ENCODE results near the gene DGKZ. TPM values are rescaled to one million over a fixed set of nuclear protein-coding genes. Genes with fewer than 3 reads are reported as not detected.

The DGKZ gene
- total and polyA plus RNA-seq, 10 of the 15 experiments (the other 5 are each of a cell fraction or from before 2014, with no cell fraction given): 0.50 to 78.4 (median 39.5) TPM

DNA sequence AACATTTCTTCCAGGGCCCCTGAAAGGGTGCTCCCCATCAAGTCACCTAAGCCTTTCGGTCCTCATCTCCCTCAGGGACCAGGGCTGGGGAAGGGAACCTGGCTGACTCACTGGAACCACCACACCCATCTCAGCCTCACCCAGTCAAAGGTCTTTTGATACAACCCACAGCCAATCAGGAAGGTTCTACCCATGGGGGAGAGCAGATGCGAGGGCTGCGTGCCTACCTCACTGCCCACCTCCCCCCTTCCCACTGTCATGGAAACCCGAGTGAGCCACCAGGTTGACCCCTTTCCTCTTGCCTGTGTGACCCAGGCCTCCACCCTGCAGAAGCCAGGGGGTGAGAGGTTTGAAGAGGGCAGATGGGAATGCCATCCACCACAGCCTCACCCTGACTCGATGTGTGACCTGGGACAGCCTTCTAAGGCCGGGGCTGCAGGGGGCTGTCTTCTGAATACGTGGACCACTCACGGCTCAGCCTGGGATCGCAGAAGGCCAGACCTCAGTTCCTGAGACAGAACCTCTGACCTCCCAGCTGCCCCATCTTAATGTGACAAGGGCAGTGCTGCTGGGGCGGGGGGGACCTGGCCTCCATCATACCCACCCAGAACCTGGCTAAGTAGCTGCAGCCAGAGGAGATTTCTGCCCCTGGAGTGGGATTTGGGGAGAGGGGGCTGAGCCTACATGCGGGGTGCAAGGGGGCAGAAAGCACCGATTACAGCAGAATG is 36.9 kb downstream of the DGKZ start:
- Histone ChIP-seq H3K4me2 (ENCODE audit: control insufficient read depth, insufficient read depth) (no peak overlapping the region), H3K4me3 (no peak overlapping the region), H3K9me3 (replicated peaks; ENCODE audit: control insufficient read depth, insufficient read depth, low read length) (no peaks in the 10 kb centered on the region), H3K9ac (ENCODE audit: control insufficient read depth, insufficient read depth, low read length) (no peak overlapping the region), H3K27me3 (replicated peaks in 1 of 2; ENCODE audit: control insufficient read depth in 2 of 2, insufficient read depth in 2 of 2, low read length in 1 of 2) (peaks cover 8 to 25% of the 10 kb centered on the region in 2 experiments), H3K79me2 (ENCODE audit: control insufficient read depth, insufficient read depth, low read length) (no peaks in the 10 kb centered on the region), H4K20me1 (ENCODE audit: control insufficient read depth, insufficient read depth) (no peaks in the 10 kb centered on the region), H3K36me3 (ENCODE audit: control insufficient read depth in 2 of 2, insufficient read depth in 2 of 2, low read length in 1 of 2) (no peaks in the 10 kb centered on the region), H3K27ac (ENCODE audit: control insufficient read depth, insufficient read depth) (no peak overlapping the region), H2AFZ (ENCODE audit: control insufficient read depth, low read depth, low read length) (no peak overlapping the region), H3K4me1 (ENCODE audit: control insufficient read depth, insufficient read depth, low read length) (peaks cover 8% of the 10 kb centered on the region)
- CTCF ChIA-PET: interaction anchor here (0.6 to 1.8 kb wide), 11 partner anchors 14 to 234 kb away, joined by 3 to 9 read pairs (median 4); no protein-coding TSS in a partner anchor
- BruUV-seq (replicated peaks): no TSS peak
- no peak for ATAC-seq
- RAD21 ChIA-PET (ENCODE audit: unreplicated experiment): interaction anchor here (0.9 kb wide), 1 partner anchor 24 kb away, joined by 3 read pairs; no protein-coding TSS in a partner anchor
- TF ChIP-seq NR2C1 (IDR thresholded peaks at IDR 0.05) (no peak), NFXL1 (IDR thresholded peaks at IDR 0.05; ENCODE audit: borderline replicate concordance) (no peak), CHD2 (IDR thresholded peaks at IDR 0.05; ENCODE audit: borderline replicate concordance, low read depth, low read length) (no peak), CREB1 (IDR thresholded peaks at IDR 0.05; ENCODE audit: low read depth) (no peak), HCFC1 (IDR thresholded peaks at IDR 0.05; ENCODE audit: low read length) (no peak)
- TF ChIP-seq, protein P1, sequence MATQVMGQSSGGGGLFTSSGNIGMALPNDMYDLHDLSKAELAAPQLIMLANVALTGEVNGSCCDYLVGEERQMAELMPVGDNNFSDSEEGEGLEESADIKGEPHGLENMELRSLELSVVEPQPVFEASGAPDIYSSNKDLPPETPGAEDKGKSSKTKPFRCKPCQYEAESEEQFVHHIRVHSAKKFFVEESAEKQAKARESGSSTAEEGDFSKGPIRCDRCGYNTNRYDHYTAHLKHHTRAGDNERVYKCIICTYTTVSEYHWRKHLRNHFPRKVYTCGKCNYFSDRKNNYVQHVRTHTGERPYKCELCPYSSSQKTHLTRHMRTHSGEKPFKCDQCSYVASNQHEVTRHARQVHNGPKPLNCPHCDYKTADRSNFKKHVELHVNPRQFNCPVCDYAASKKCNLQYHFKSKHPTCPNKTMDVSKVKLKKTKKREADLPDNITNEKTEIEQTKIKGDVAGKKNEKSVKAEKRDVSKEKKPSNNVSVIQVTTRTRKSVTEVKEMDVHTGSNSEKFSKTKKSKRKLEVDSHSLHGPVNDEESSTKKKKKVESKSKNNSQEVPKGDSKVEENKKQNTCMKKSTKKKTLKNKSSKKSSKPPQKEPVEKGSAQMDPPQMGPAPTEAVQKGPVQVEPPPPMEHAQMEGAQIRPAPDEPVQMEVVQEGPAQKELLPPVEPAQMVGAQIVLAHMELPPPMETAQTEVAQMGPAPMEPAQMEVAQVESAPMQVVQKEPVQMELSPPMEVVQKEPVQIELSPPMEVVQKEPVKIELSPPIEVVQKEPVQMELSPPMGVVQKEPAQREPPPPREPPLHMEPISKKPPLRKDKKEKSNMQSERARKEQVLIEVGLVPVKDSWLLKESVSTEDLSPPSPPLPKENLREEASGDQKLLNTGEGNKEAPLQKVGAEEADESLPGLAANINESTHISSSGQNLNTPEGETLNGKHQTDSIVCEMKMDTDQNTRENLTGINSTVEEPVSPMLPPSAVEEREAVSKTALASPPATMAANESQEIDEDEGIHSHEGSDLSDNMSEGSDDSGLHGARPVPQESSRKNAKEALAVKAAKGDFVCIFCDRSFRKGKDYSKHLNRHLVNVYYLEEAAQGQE (IDR thresholded peaks at IDR 0.05; ENCODE audit: low read depth, low read length): no peak
- TF ChIP-seq, protein P2, sequence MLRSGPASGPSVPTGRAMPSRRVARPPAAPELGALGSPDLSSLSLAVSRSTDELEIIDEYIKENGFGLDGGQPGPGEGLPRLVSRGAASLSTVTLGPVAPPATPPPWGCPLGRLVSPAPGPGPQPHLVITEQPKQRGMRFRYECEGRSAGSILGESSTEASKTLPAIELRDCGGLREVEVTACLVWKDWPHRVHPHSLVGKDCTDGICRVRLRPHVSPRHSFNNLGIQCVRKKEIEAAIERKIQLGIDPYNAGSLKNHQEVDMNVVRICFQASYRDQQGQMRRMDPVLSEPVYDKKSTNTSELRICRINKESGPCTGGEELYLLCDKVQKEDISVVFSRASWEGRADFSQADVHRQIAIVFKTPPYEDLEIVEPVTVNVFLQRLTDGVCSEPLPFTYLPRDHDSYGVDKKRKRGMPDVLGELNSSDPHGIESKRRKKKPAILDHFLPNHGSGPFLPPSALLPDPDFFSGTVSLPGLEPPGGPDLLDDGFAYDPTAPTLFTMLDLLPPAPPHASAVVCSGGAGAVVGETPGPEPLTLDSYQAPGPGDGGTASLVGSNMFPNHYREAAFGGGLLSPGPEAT (IDR thresholded peaks at IDR 0.05; ENCODE audit: low read depth): no peak
- intact Hi-C loops (cut with micrococcal nuclease; ENCODE audit: unreplicated experiment): no loop called here
- in situ Hi-C loops (cut with MboI): no loop called here
- FAIRE-seq: no peak
- SMC1A ChIA-PET (ENCODE audit: uncharacterized antibody, unreplicated experiment): interaction anchor here (0.7 to 1.2 kb wide), 3 partner anchors 9 to 233 kb away, joined by 3 read pairs; partner anchors contain the start of genes ATG13 and HARBI1
- no peak for DNase-seq (ENCODE audit: low read depth, low spot score)
- POLR2A ChIA-PET: no interaction called here
- WGBS (ENCODE audit: insufficient coverage, insufficient replicate concordance, low lambda C conversion rate, missing lambda C conversion rate): 36% methylated on average over 11 of the region's 12 CpGs

All from GM12878 (cell line).